NB4 (cell line): ENCODE results near the gene SLC6A12.
"Not testable (repeated sequence)": the region's sequence is repeated elsewhere in the genome, so short reads cannot be mapped to it uniquely, and the experiment has no call there.

ENCODE experiments used
- DNase-seq: peaks from one replicate; pipeline ENCODE4 v3.0.0; 2010; ENCODE audit warnings: low read depth
- H3K4me3 ChIP-seq: one replicate; pipeline ENCODE4 v1.5.1; 2011; ENCODE audit warnings: mild to moderate bottlenecking, low read depth, low read length, moderate library complexity
- CTCF ChIP-seq: IDR thresholded peaks from one replicate; pipeline ENCODE4 v1.5.1; 2012; ENCODE audit warnings: low read depth, low read length
- MYC ChIP-seq: IDR thresholded peaks from 2 replicates; pipeline ENCODE4 v1.6.1; 2011; ENCODE audit warnings: low read depth, low read length
- POLR2A ChIP-seq: IDR thresholded peaks from 2 replicates; pipeline ENCODE4 v1.6.1; 2011; ENCODE audit warnings: mild to moderate bottlenecking; ENCODE audit not compliant: insufficient read length; ENCODE audit errors: extremely low read depth
- TF ChIP-seq, protein P1 (sequence below): IDR thresholded peaks from 2 replicates; pipeline ENCODE4 v1.6.1; 2011; ENCODE audit warnings: low read depth, low read length

The SLC6A12 gene

DNA sequence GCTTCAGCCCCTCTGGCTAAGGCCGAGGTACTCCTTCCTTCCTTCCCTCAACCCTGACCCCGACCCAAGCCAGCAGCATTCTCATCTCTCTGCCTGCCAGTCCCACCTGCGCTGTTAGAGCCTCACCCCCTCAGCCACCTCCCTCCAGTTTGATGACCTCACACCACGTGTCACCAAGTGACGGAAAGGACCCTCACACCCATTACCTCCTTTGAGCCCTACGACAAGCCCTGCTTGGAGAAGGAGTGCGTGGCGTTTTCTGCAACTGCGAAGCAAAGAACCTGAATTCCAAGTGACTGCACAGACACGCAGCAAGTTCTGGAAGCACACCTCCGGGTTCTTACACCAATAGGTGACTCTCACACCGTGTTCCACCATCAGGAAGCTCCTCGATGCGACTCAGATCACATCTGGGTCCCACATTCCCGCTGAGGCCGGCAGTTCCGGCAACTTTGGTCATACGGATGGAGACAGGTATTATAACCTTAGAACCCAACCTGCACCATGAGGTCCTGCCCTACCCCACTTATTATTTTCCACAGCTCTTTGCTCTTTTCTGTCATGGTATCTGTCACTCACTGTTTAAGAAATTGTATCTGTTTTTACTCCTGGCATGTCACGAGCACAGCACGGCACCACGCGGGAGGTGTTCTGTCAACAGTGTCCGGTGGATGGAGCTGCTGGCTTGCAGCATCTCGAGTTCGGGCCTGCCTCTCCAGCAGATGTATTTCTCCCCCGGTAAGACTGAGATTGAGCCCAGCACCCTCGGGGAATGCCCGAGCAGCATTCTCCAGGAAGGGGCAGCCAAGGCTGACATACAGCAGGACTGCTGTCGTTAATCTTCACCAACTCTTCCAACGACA lies 5.0 kb upstream of the SLC6A12 start:
- TF ChIP-seq MYC (no peak), POLR2A (no peak), CTCF (no peak)
- TF ChIP-seq, protein P1, sequence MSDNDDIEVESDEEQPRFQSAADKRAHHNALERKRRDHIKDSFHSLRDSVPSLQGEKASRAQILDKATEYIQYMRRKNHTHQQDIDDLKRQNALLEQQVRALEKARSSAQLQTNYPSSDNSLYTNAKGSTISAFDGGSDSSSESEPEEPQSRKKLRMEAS: no peak
- no peak overlapping the region for H3K4me3 ChIP-seq
- no peak for DNase-seq

- H3K4me3 ChIP-seq: no peak overlapping the region
- DNase-seq: no peak
- TF ChIP-seq POLR2A (no peak), CTCF (no peak), MYC (no peak)
- TF ChIP-seq, protein P1: no peak
These were observed 4.3 kb upstream of the SLC6A12 start for GRCh38 chr12:218221-218620.

- DNase-seq, H3K4me3 ChIP-seq: not testable (repeated sequence)
These were observed 3.1 kb upstream of the SLC6A12 start for GRCh38 chr12:217029-217428.

DNA sequence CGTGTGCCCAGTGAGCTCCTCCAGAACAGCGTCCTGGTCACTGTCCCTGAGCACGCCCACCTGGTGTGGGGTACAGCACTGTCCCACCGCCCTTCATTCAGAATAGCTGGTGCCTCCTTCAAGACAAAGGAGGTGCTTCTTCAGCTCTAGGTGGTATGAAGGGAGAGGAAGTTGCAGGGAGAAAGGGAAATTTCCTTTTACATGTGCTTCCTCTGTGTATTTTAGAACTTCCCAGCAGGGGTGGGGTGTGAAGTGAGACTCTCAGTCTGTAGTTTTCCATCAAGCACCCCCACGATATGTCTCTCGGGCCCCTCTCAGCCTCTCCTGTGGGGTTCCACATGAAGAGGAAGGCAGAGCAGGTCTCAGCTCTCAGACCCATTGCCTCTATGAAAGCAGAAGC lies 1.2 kb upstream of the SLC6A12 start:
- no peak for DNase-seq
- H3K4me3 ChIP-seq: no peak overlapping the region
- TF ChIP-seq, protein P1: no peak
- no peak for TF ChIP-seq POLR2A
- no peak for TF ChIP-seq CTCF
- no peak for TF ChIP-seq MYC

GRCh38 chr12:213527-213932 lies 427 bp downstream of the SLC6A12 start:
- DNase-seq: no peak
- TF ChIP-seq, protein P1: no peak
- no peak for TF ChIP-seq POLR2A
- no peak for TF ChIP-seq CTCF
- no peak for TF ChIP-seq MYC
- no peak overlapping the region for H3K4me3 ChIP-seq

- no peak for DNase-seq
- TF ChIP-seq, protein P1: no peak
- TF ChIP-seq POLR2A: no peak
- TF ChIP-seq MYC: no peak
- TF ChIP-seq CTCF: no peak
- no peak overlapping the region for H3K4me3 ChIP-seq
These were observed 1.0 kb downstream of the SLC6A12 start for GRCh38 chr12:212715-213526.
